Measurements from ENCODE around the gene ATP5MG.
"Not testable (repeated sequence)": the region's sequence is repeated elsewhere in the genome, so short reads cannot be mapped to it uniquely, and the experiment has no call there.

The ATP5MG gene

DNA sequence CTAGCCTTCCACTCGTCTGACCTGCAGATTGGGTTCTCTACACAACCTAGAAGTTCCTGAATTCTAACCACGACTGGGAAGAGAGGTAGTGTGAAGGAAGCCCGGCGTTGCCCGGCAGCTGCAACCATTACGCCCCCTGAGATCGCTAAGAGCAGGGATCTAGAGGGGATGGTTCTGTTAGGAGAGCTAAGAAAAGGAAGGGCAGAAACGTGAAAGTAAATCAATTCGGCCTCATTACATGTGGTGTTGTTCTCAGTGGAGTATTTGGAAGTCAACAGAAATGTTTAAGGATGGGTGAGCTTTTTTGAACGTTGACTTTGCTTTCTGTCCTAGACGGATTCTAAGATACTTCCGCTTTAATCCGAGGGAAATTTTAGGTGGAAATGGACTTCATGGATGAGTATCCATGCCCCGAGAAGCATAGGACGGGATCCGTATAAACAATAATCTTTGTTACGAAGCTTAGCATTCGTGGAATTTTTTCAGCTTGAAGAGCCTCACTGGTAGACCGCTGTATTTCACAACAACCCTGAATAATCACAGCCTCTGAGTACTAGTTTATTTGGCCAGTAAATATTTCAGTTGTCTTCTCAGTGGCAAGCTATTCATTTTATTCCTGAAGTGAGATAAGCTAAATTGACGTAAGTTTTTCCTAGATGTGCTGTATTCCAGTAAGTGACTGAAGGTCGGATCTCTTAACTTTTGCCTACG is 629 bp downstream of the ATP5MG start:
- DNase-seq: no peak

GRCh38 chr11:118402594-118402993 is 1.2 kb downstream of the ATP5MG start:
- DNase-seq: not testable (repeated sequence)

DNA sequence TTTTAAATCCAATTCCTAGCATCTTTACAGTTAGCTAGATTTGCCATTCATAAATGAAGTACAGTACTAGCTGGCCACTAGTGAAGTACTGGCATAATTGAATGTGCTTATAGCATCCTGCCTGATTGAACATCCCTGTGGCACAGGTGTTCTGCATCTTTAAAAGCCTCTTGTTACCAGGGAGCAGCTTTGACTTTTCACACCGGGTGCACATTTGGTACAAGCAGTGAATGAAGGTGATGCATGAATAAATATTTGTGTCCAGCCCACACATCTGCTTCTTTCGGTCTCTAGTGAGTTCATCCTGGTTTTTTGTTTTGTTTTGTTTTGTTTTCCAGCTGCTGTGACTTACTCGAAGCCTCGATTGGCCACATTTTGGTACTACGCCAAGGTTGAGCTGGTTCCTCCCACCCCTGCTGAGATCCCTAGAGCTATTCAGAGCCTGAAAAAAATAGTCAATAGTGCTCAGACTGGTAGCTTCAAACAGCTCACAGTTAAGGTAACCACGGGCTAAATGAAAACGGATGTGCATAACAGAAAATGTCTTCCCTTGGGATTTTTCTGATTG is 5.3 kb downstream of the ATP5MG start:
- no peak for DNase-seq

GRCh38 chr11:118410055-118410745 is 8.8 kb downstream of the ATP5MG start:
- no peak for DNase-seq

DNA sequence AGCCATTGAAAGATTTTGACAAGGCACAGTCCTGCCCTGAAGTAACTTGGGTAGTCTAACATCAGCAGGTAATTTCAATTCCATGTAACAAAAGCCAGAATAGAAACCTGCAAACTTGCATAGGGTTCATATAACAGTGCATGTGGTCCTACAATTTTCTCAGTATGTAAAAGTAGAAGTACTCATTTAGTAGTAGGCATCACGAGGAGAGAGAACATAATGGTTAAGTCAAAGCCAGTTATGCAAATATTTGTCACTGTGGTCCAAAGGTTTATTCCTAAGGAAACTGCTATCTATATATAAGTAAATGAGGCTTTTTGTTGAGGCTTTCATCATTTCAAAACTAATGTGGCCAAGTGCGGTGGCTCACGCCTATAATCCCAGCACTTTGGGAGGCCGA is 10.1 kb downstream of the ATP5MG start:
- DNase-seq: no peak

- no peak for DNase-seq
These were observed 11.5 kb downstream of the ATP5MG start for GRCh38 chr11:118412921-118413320.

GRCh38 chr11:118415062-118415738 is 13.8 kb downstream of the ATP5MG start:
- no peak for DNase-seq

- no peak for DNase-seq
These were observed 14.3 kb downstream of the ATP5MG start for GRCh38 chr11:118415739-118416068.

DNA sequence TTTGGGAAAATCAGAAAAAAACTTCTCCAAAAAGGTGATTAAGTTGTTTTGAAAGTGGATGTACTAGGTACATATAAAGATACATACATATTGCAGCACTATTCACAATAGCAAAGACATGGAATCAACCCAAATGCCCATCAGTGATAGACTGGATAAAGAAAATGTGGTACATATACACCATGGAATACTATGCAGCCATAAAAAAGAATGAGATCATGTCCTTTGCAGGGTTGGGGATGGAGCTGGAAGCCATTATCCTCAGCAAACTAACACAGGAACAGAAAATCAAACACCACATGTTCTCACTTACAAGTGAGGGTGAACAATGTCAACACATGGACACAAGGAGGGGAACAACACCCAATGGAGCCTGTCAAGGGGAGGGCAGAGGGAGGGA is 15.5 kb downstream of the ATP5MG start:
- DNase-seq: not testable (repeated sequence)

DNA sequence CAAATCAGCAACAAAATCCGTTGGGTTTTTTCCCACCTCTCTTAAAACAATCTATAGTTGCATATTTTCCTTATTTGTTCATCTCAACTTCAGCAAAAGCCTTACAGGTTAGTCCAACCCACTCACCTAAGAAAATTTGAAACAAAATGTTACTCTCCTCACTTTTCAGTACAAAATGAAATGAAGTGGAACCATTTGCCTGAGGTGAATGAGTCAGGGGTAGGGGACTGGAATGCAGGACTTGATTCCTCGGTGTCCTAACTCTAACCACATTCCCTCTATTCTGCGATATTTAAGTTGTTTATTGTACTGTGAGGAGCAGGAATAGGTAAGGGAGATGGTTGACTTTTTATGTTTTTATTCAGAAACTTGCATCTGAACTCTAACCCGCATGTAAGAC is 16.4 kb downstream of the ATP5MG start:
- no peak for DNase-seq

GRCh38 chr11:118418766-118419165 is 17.4 kb downstream of the ATP5MG start:
- no peak for DNase-seq

- no peak for DNase-seq
These were observed 26.3 kb downstream of the ATP5MG start for GRCh38 chr11:118427707-118428106.

GRCh38 chr11:118430956-118431355 is 29.6 kb downstream of the ATP5MG start:
- no peak for DNase-seq

- no peak for DNase-seq
These were observed 32.7 kb downstream of the ATP5MG start for GRCh38 chr11:118434123-118434552.

- peak; percentile 73 for DNase-seq
These were observed 33.3 kb downstream of the ATP5MG start for GRCh38 chr11:118434553-118435289.

- peak; percentile 89 for DNase-seq
These were observed 34.0 kb downstream of the ATP5MG start for GRCh38 chr11:118435290-118435892.

- DNase-seq: peak; percentile 99
These were observed 34.7 kb downstream of the ATP5MG start, which contains the start of gene KMT2A for GRCh38 chr11:118435893-118436624. TSS of gene KMT2A (plus strand) at chr11:118436492. CDS start at chr11:118436513, 21 bp downstream.

DNA sequence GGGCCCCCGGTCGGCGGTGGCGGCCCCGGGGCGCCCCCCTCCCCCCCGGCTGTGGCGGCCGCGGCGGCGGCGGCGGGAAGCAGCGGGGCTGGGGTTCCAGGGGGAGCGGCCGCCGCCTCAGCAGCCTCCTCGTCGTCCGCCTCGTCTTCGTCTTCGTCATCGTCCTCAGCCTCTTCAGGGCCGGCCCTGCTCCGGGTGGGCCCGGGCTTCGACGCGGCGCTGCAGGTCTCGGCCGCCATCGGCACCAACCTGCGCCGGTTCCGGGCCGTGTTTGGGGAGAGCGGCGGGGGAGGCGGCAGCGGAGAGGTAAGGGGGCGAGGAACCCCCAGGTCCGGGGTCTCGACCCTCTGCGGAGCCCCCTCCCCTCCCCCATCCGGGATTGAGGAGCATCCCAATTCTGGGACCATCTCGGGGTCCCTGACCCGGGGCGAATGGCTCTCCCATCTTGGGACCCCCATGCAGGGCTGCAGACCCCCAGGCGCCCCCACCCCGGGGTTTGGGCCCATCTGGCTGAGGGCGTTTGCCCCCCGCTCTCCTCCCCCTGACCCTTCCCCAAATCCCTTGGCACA is 35.3 kb downstream of the ATP5MG start:
- peak; percentile 67 for DNase-seq

- DNase-seq: peak; percentile 51
These were observed 36.1 kb downstream of the ATP5MG start for GRCh38 chr11:118437208-118438125.
